ENCODE results near the gene MRPS18B. TPM values are rescaled to one million over a fixed set of nuclear protein-coding genes. Genes with fewer than 3 reads are reported as not detected.

MRPS18B gene
- total RNA-seq, 2 experiments from 2014 or later: 59.0 to 79.6 TPM

GRCh38 chr6:30571762-30572082 is 45.9 kb upstream of the MRPS18B start:
- Histone ChIP-seq H3K27ac (ENCODE audit: low read depth, low read length, poor library complexity, severe bottlenecking) (peak overlapping the region; percentile 74), H3K9me3 (ENCODE audit: low read length) (no peaks in the 10 kb centered on the region), H3K4me1 (ENCODE audit: insufficient read depth, low read length, poor library complexity, severe bottlenecking) (peaks cover 40% of the 10 kb centered on the region), H3K36me3 (ENCODE audit: insufficient read depth, low read length) (peaks cover 38% of the 10 kb centered on the region), H3K4me2 (ENCODE audit: low read length) (peak overlapping the region; percentile 93), H3K79me2 (ENCODE audit: insufficient read depth, low read depth, low read length) (peaks cover 52% of the 10 kb centered on the region), H3K9me2 (ENCODE audit: insufficient read depth, low read length) (no peaks in the 10 kb centered on the region), H2AFZ (ENCODE audit: low read length) (no peak overlapping the region; the same call in 1 of the 2 replicates), H4K20me1 (ENCODE audit: insufficient read depth, low read length) (peaks cover 28% of the 10 kb centered on the region), H3K4me3 (ENCODE audit: low read depth, low read length, poor library complexity, severe bottlenecking) (peak overlapping the region; percentile 93)
- intact Hi-C loops (cut with micrococcal nuclease; ENCODE audit: unreplicated experiment): loop anchor here (2.0 kb wide), 2 partner anchors 15 to 45 kb away; partner anchors contain the start of genes GNL1, MRPS18B, PPP1R10 and PRR3
- TSS peak; percentile 82 for BruUV-seq (replicated peaks)
- CTCF ChIA-PET (ENCODE audit: unreplicated experiment): no interaction called here
- POLR2A ChIA-PET: interaction anchor here (1.4 to 2.3 kb wide), 4 partner anchors 13 to 147 kb away, joined by 3 to 11 read pairs (median 8); partner anchors contain the start of gene PRR3
- no peak for DNase-seq (ENCODE audit: low spot score)
- TF ChIP-seq CTCF (conservative IDR thresholded peaks at IDR 0.05; ENCODE audit: low read length) (no peak), EZH2phosphoT487 (IDR thresholded peaks at IDR 0.05; ENCODE audit: borderline replicate concordance, low read depth, low read length) (no peak)

GRCh38 chr6:30572148-30572547 is 45.5 kb upstream of the MRPS18B start:
- intact Hi-C loops (cut with micrococcal nuclease; ENCODE audit: unreplicated experiment): no loop called here
- CTCF ChIA-PET (ENCODE audit: unreplicated experiment): no interaction called here
- POLR2A ChIA-PET: no interaction called here
- H3K9me2 ChIP-seq (ENCODE audit: insufficient read depth, low read length): no peaks in the 10 kb centered on the region
- no peaks in the 10 kb centered on the region for H3K9me3 ChIP-seq (ENCODE audit: low read length)
- peak overlapping the region; percentile 93 for H3K4me3 ChIP-seq (ENCODE audit: low read depth, low read length, poor library complexity, severe bottlenecking)
- peaks cover 43% of the 10 kb centered on the region for H3K36me3 ChIP-seq (ENCODE audit: insufficient read depth, low read length)
- H3K79me2 ChIP-seq (ENCODE audit: insufficient read depth, low read depth, low read length): peaks cover 56% of the 10 kb centered on the region
- DNase-seq (ENCODE audit: low spot score): no peak
- H3K4me1 ChIP-seq (ENCODE audit: insufficient read depth, low read length, poor library complexity, severe bottlenecking): peaks cover 40% of the 10 kb centered on the region
- TF ChIP-seq EZH2phosphoT487 (IDR thresholded peaks at IDR 0.05; ENCODE audit: borderline replicate concordance, low read depth, low read length): no peak
- no peak for TF ChIP-seq CTCF (conservative IDR thresholded peaks at IDR 0.05; ENCODE audit: low read length)
- BruUV-seq (replicated peaks): no TSS peak
- H2AFZ ChIP-seq (ENCODE audit: low read length): no peak overlapping the region
- peak overlapping the region; percentile 93 for H3K4me2 ChIP-seq (ENCODE audit: low read length)
- H3K27ac ChIP-seq (ENCODE audit: low read depth, low read length, poor library complexity, severe bottlenecking): peak overlapping the region; percentile 74
- peaks cover 28% of the 10 kb centered on the region for H4K20me1 ChIP-seq (ENCODE audit: insufficient read depth, low read length)

GRCh38 chr6:30573113-30573512 is 44.5 kb upstream of the MRPS18B start:
- Histone ChIP-seq H3K9me3 (ENCODE audit: low read length) (no peaks in the 10 kb centered on the region), H3K4me1 (ENCODE audit: insufficient read depth, low read length, poor library complexity, severe bottlenecking) (peaks cover 40% of the 10 kb centered on the region), H4K20me1 (ENCODE audit: insufficient read depth, low read length) (peaks cover 28% of the 10 kb centered on the region), H3K4me2 (ENCODE audit: low read length) (peak overlapping the region; percentile 93), H2AFZ (ENCODE audit: low read length) (no peak overlapping the region), H3K4me3 (ENCODE audit: low read depth, low read length, poor library complexity, severe bottlenecking) (peak overlapping the region; percentile 93), H3K9me2 (ENCODE audit: insufficient read depth, low read length) (no peaks in the 10 kb centered on the region), H3K36me3 (ENCODE audit: insufficient read depth, low read length) (peaks cover 52% of the 10 kb centered on the region), H3K27ac (ENCODE audit: low read depth, low read length, poor library complexity, severe bottlenecking) (no peak overlapping the region), H3K79me2 (ENCODE audit: insufficient read depth, low read depth, low read length) (peaks cover 59% of the 10 kb centered on the region)
- intact Hi-C loops (cut with micrococcal nuclease; ENCODE audit: unreplicated experiment): no loop called here
- no TSS peak for BruUV-seq (replicated peaks)
- TF ChIP-seq EZH2phosphoT487 (IDR thresholded peaks at IDR 0.05; ENCODE audit: borderline replicate concordance, low read depth, low read length) (no peak), CTCF (conservative IDR thresholded peaks at IDR 0.05; ENCODE audit: low read length) (no peak)
- ChIA-PET POLR2A (interaction anchor here (0.6 kb wide), 1 partner anchor 179 kb away, joined by 3 read pairs; no protein-coding TSS in a partner anchor), CTCF (ENCODE audit: unreplicated experiment) (no interaction called here)
- DNase-seq (ENCODE audit: low spot score): no peak

Measured in OCI-LY7 (cell line).